Retinal pigment epithelial cell (primary cell): ENCODE results near the gene TMF1.
A peak's percentile ranks its signal among the peaks of the same experiment; 100 is the strongest.

Experiments used
- DNase-seq: peaks from one replicate; pipeline ENCODE4 v3.0.0-alpha.2; 2010; ENCODE audit warnings: low read depth
- H3K4me3 ChIP-seq: 2 replicates; pipeline ENCODE4 v1.5.1; 2011; ENCODE audit warnings: mild to moderate bottlenecking, low read length, control low read depth, moderate library complexity
- TF ChIP-seq, protein P1 (sequence below): conservative IDR thresholded peaks from 2 replicates; pipeline ENCODE4 v1.5.1; 2011; ENCODE audit warnings: low read depth, low read length, control low read depth, inconsistent platforms

TMF1 gene

DNA sequence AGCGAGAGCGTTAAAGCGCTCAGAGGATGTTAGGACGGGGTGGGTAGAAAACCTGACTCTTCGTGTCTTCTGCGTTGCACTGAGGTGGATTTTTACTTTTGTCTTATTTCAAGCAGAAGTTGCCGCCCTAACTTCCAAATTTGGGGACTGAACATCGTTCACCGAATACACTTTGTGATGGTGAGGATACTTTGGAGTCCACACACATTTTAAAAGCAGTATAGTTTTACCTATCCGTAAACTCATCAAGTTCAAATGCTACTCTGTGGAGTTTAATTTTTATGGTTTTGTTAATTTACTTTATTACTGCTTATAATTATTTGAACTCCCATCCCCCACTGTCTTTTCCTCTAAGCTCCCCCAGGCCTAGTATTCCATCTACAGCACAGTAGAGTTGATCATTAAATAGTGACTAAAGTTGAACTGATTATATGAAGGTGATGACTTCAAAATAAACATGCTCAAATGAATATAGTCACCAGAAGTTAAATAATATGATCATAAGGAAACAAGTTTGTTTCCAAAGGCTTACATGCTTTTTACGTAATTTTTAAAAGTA lies 38.0 kb downstream of the TMF1 start:
- peak overlapping the region; percentile 72 for H3K4me3 ChIP-seq
- TF ChIP-seq, protein P1, sequence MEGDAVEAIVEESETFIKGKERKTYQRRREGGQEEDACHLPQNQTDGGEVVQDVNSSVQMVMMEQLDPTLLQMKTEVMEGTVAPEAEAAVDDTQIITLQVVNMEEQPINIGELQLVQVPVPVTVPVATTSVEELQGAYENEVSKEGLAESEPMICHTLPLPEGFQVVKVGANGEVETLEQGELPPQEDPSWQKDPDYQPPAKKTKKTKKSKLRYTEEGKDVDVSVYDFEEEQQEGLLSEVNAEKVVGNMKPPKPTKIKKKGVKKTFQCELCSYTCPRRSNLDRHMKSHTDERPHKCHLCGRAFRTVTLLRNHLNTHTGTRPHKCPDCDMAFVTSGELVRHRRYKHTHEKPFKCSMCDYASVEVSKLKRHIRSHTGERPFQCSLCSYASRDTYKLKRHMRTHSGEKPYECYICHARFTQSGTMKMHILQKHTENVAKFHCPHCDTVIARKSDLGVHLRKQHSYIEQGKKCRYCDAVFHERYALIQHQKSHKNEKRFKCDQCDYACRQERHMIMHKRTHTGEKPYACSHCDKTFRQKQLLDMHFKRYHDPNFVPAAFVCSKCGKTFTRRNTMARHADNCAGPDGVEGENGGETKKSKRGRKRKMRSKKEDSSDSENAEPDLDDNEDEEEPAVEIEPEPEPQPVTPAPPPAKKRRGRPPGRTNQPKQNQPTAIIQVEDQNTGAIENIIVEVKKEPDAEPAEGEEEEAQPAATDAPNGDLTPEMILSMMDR: no peak
- DNase-seq: no peak

DNA sequence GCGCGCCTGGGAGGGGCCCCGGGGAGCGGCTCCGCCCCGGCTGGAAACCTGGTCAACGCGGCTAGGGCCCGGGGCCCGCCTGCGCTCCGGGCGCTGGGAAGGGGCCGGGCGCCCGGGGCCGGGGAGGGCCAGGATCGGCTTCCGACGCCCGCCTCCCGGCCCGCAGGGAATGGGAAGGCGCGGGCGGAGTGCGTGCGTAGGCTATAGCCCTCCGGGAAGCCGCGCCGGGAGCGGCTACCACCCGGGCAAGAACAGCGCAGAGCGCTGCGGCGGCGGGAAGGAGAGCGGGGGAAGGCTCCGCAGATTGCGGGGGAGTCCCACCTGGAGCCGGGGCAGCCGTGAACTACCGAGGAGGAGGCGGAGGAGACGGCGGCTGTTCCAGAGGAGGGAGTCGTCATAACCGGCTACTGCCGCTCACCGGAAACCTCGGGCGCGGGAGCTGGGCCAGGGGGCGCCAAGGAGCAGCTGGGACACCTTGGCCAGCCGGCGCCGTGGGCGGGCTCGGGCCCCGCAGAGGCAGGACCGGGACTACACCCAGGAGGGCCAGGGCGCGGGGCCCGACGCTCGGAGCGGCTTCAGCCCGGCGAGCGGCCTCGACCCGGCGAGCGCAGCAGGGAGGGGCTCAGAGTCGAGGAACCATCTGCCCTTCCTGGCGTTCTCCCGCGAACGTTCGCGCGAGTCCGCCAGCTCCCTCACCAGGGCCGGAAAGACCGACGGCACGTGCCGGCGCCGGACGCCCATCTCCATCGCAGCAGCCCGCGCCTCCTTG lies 38.7 kb downstream of the TMF1 start, which contains the start of gene EOGT:
TSS of gene EOGT (minus strand) at position 432 of the 769 bp plus-strand sequence. CDS start 3,838 bp downstream, outside the sequence.
- DNase-seq: peak; percentile 37
- peak within 1 kb of the TSS; percentile 72 for H3K4me3 ChIP-seq
- TF ChIP-seq, protein P1: peak; percentile 63

DNA sequence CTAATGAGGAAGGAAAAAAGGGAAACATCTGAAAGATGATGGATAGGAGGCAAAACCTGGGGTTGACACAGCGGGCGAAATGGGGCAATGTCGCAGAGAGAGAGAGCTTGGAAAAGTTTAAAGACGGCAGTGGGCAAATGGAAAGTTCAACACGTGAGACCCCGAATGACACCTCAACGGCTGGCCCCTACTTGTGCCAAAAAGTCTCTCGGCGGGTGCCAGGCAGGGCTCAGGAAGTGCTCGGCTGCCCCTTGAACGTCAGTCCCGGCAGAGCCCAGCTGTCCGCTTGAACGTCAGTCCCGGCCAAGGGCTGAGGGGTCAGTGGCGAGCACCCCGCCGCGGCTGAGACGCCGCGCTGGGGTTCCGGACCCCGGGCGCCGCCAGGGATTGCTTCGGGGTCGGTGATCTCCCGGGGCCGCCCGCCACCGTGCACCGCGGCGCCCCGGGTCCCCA lies 39.3 kb downstream of the TMF1 start:
- TF ChIP-seq, protein P1: peak; percentile 20
- H3K4me3 ChIP-seq: peak overlapping the region; percentile 72
- no peak for DNase-seq

DNA sequence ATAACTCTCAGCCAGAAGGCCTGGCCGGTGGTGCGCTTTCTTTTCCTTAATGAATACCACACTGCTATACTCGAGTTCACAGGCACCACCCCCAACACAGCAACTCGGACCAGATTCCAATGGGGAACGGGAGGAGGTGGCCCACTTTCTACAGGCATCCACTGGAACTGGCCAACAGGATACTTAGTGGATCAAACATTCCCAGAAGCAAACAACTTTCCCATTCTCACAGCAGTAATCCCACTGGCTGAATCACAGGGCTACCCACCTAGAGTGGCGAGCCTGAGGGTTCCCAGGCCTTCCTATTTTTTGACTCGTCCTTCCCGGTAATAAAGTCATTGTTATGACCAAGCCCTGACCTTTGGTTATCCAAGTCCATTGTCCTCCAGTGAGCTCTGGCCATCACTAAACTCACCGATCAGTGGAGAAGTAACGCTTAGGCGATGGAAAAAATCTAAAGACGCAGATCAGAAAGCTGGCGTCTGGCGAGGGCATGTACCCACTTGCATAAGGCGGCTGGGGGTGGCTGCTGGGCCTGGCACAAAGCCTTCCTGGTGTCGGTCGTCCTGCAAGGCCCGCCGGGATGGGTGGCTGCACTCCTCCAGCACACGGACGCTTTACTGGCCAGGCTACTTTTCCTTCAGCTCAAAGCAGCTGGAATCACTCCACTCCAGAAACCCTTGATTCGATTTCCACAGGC lies 39.9 kb downstream of the TMF1 start:
- peak overlapping the region; percentile 72 for H3K4me3 ChIP-seq
- no peak for DNase-seq
- TF ChIP-seq, protein P1: no peak

DNA sequence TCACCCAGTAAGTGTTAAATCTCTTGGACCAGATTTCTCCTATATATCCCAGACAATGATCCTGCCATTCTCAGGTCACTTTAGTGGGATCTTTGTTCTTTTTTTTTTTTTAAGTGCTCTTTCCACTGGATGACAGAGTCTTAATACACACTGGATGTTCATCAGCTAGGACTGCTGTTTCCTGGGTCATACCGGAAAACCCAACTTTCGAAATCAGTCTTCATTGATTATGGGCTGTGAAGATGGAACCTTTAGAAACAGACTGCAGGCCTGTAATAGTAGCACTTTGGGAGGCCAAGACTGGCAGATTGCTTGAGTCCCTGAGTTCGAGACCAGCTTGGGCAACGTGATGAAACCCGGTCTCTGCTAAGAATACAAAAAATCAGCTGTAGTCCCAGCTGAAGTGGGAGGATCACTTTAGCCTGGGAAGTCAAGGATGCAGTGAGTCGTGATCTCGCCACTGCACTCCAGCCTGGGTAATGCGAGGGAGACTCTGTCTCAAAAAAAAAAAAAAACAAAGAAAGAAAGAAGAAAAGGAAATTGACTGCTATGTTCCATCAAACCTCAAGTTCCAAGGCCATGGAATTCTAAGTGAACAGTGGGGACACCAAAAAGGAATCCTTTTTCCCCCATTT lies 40.9 kb downstream of the TMF1 start:
- TF ChIP-seq, protein P1: no peak
- H3K4me3 ChIP-seq: no peak overlapping the region
- DNase-seq: no peak

DNA sequence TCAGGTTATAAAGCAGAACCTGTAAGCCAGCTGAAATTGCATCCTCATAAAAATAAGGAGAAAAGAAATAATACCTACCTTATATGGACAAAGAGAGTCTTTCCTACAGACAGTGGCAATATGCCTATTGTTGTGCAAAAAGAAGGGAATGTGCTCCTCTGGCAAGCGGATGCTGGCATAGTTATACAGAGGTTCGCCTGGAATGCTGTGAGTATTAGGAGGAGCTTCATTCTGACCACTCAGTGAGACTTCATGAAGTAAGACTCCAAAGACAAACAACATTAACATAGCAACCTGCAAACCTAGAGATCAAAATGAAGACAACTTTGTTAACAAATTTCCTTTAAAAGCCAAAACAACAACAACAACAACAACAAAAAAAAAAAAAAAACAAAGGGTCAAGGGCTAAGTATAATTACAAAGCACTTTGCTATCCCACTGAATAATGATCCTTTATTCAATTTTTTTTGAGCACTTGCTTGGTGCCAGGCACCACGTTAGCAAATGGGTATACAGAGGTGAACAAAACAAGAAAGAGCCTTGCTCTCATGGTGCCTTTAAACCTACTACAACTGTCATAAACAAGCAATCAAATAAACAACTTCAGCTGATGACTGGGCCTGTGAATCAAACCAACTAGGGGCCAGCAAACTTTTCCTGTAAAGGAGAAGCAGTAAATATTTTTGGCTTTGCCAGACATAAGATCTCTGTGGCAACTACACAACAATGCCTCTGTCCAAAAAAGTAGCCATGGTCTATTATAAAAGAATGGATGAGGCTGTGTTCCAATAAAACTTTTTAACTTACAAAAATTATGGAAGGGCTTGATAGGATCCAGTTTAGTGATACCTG lies 42.3 kb downstream of the TMF1 start:
- no peak overlapping the region for H3K4me3 ChIP-seq
- TF ChIP-seq, protein P1: no peak
- peak; percentile 28 for DNase-seq
